ENCODE data around the gene SPRR2B. TPM values are rescaled to one million over a fixed set of nuclear protein-coding genes. Genes with fewer than 3 reads are reported as not detected.

The SPRR2B gene
- total RNA-seq, 4 donors from 2014 or later = not detected

- TF ChIP-seq POLR2A (IDR thresholded peaks at IDR 0.05) = no peak
- TF ChIP-seq, protein P1, sequence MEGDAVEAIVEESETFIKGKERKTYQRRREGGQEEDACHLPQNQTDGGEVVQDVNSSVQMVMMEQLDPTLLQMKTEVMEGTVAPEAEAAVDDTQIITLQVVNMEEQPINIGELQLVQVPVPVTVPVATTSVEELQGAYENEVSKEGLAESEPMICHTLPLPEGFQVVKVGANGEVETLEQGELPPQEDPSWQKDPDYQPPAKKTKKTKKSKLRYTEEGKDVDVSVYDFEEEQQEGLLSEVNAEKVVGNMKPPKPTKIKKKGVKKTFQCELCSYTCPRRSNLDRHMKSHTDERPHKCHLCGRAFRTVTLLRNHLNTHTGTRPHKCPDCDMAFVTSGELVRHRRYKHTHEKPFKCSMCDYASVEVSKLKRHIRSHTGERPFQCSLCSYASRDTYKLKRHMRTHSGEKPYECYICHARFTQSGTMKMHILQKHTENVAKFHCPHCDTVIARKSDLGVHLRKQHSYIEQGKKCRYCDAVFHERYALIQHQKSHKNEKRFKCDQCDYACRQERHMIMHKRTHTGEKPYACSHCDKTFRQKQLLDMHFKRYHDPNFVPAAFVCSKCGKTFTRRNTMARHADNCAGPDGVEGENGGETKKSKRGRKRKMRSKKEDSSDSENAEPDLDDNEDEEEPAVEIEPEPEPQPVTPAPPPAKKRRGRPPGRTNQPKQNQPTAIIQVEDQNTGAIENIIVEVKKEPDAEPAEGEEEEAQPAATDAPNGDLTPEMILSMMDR (IDR thresholded peaks at IDR 0.05) = no peak
- Histone ChIP-seq H3K27ac (no peak overlapping the region), H3K36me3 (no peaks in the 10 kb centered on the region), H3K4me1 (no peaks in the 10 kb centered on the region), H3K4me3 (no peak overlapping the region), H3K27me3 (no peaks in the 10 kb centered on the region), H3K9me3 (no peaks in the 10 kb centered on the region)
- no peak for DNase-seq
Observed at GRCh38 chr1:153099461-153100045, 28.1 kb upstream of the SPRR2B start.

- DNase-seq = no peak
- no peak for TF ChIP-seq POLR2A (IDR thresholded peaks at IDR 0.05)
- TF ChIP-seq, protein P1 (IDR thresholded peaks at IDR 0.05) = no peak
- H3K27me3 ChIP-seq = no peaks in the 10 kb centered on the region
- H3K36me3 ChIP-seq = no peaks in the 10 kb centered on the region
- H3K4me3 ChIP-seq = no peak overlapping the region
- H3K9me3 ChIP-seq = no peaks in the 10 kb centered on the region
- no peaks in the 10 kb centered on the region for H3K4me1 ChIP-seq
- no peak overlapping the region for H3K27ac ChIP-seq
Observed at GRCh38 chr1:153095764-153096163, 24.4 kb upstream of the SPRR2B start.

- H3K36me3 ChIP-seq = no peaks in the 10 kb centered on the region
- no peak for TF ChIP-seq POLR2A (IDR thresholded peaks at IDR 0.05)
- TF ChIP-seq, protein P1 (IDR thresholded peaks at IDR 0.05) = no peak
- H3K27ac ChIP-seq = no peak within 1 kb of the TSS
- H3K4me3 ChIP-seq = no peak within 1 kb of the TSS
- no peaks in the 10 kb centered on the region for H3K27me3 ChIP-seq
- DNase-seq = no peak
- no peaks in the 10 kb centered on the region for H3K9me3 ChIP-seq
- no peaks in the 10 kb centered on the region for H3K4me1 ChIP-seq
Observed at GRCh38 chr1:153094426-153094825, 23.0 kb upstream of the SPRR2B start, which contains the start of gene SPRR2E. TSS of gene SPRR2E (minus strand) at chr1:153094526. CDS start at chr1:153093751, 775 bp downstream.

DNA sequence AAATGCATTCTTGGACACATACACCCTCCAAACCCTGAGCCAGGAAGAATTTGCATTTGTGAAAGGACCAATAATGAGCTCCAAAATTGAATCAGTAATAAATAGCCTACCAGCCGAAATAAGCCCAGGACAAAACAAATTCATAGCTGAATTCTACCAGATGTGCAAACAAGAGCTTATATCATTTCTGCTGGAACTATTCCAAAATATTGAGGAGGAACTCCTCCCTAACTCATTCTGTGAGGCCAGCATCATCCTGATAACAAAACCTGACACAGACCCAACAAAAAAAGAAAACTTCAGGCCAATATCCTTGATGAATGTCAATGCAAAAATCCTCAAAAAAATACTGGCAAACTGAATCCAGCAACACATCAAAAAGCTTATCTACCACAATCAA, 16.2 kb upstream of the SPRR2B start:
- no peaks in the 10 kb centered on the region for H3K36me3 ChIP-seq
- DNase-seq = no peak
- no peaks in the 10 kb centered on the region for H3K9me3 ChIP-seq
- no peak for TF ChIP-seq POLR2A (IDR thresholded peaks at IDR 0.05)
- TF ChIP-seq, protein P1 (IDR thresholded peaks at IDR 0.05) = no peak
- H3K27me3 ChIP-seq = no peaks in the 10 kb centered on the region
- H3K4me3 ChIP-seq = no peak overlapping the region
- no peak overlapping the region for H3K27ac ChIP-seq
- no peaks in the 10 kb centered on the region for H3K4me1 ChIP-seq

- DNase-seq = no peak
- H3K4me1 ChIP-seq = no peaks in the 10 kb centered on the region
- H3K27me3 ChIP-seq = no peaks in the 10 kb centered on the region
- H3K4me3 ChIP-seq = no peak overlapping the region
- H3K36me3 ChIP-seq = no peaks in the 10 kb centered on the region
- no peak overlapping the region for H3K27ac ChIP-seq
- TF ChIP-seq, protein P1 (IDR thresholded peaks at IDR 0.05) = no peak
- TF ChIP-seq POLR2A (IDR thresholded peaks at IDR 0.05) = no peak
- H3K9me3 ChIP-seq = no peaks in the 10 kb centered on the region
Observed at GRCh38 chr1:153081736-153082135, 10.3 kb upstream of the SPRR2B start.

All from Peyer's patch (tissue), 4 donors.